Astrocyte (in vitro differentiated cells and primary cell): Measurements from ENCODE around the gene DNAJC5. TPM values are rescaled to one million over a fixed set of nuclear protein-coding genes. Genes with fewer than 3 reads are reported as not detected.
"Not testable (repeated sequence)": the region's sequence is repeated elsewhere in the genome, so short reads cannot be mapped to it uniquely, and the experiment has no call there.

Experiments used
- DNase-seq: peaks from one replicate; pipeline ENCODE4 v3.0.0-alpha.2; 2010; ENCODE audit warnings: low read depth
- FAIRE-seq: peaks from 2 replicates; lab custom pipeline; 2011; peaks lifted over from hg19 to GRCh38; lab: Jason Lieb, UNC
- H2AFZ ChIP-seq: 2 replicates; pipeline ENCODE4 v1.6.0; 2012; ENCODE audit warnings: low read depth, low read length, inconsistent platforms
- H3K27ac ChIP-seq: 2 replicates; pipeline ENCODE4 v1.5.1; 2011; ENCODE audit warnings: low read depth, low read length, inconsistent platforms
- H3K27me3 ChIP-seq: 2 replicates; pipeline ENCODE4 v1.6.0; 2011; ENCODE audit warnings: low read length, inconsistent platforms; ENCODE audit not compliant: insufficient read depth
- H3K36me3 ChIP-seq: 2 replicates; pipeline ENCODE4 v1.5.1; 2011; ENCODE audit warnings: low read length, inconsistent platforms; ENCODE audit not compliant: insufficient read depth
- H3K4me1 ChIP-seq: 2 replicates; pipeline ENCODE4 v1.5.1; 2011; ENCODE audit warnings: low read length, inconsistent platforms; ENCODE audit not compliant: insufficient read depth
- H3K4me2 ChIP-seq: 2 replicates; pipeline ENCODE4 v1.6.0; 2012; ENCODE audit warnings: low read length, inconsistent platforms
- H3K4me3 ChIP-seq: 2 replicates; pipeline ENCODE4 v1.5.1; 2011; ENCODE audit warnings: low read depth, mild to moderate bottlenecking, low read length, inconsistent platforms; ENCODE audit not compliant: insufficient read depth
- H3K79me2 ChIP-seq: 2 replicates; pipeline ENCODE4 v1.6.0; 2012; ENCODE audit warnings: mild to moderate bottlenecking, low read length, inconsistent platforms; ENCODE audit not compliant: insufficient read depth
- H3K9ac ChIP-seq: 2 replicates; pipeline ENCODE4 v1.6.0; 2012; ENCODE audit warnings: mild to moderate bottlenecking, low read length, inconsistent platforms
- H3K9me3 ChIP-seq: 2 replicates; pipeline ENCODE4 v1.5.1; 2012; ENCODE audit warnings: low read depth, mild to moderate bottlenecking, low read length, inconsistent platforms; ENCODE audit not compliant: insufficient read depth
- H4K20me1 ChIP-seq: 2 replicates; pipeline ENCODE4 v1.6.0; 2012; ENCODE audit warnings: low read length, inconsistent platforms; ENCODE audit not compliant: insufficient read depth
- H3K27ac Mint-ChIP-seq: one replicate; pipeline ENCODE4 v1.8.0; 2021; ENCODE audit warnings: mild to moderate bottlenecking, mixed read lengths; ENCODE audit not compliant: unreplicated experiment
- H3K27me3 Mint-ChIP-seq: one replicate; pipeline ENCODE4 v1.8.0; 2021; ENCODE audit warnings: low read depth, mixed read lengths; ENCODE audit not compliant: unreplicated experiment
- H3K36me3 Mint-ChIP-seq: one replicate; pipeline ENCODE4 v1.8.0; 2021; ENCODE audit warnings: low read depth, mixed read lengths; ENCODE audit not compliant: unreplicated experiment
- H3K4me1 Mint-ChIP-seq: one replicate; pipeline ENCODE4 v1.8.0; 2021; ENCODE audit warnings: low read depth, mixed read lengths; ENCODE audit not compliant: unreplicated experiment
- H3K4me3 Mint-ChIP-seq: one replicate; pipeline ENCODE4 v1.8.0; 2021; ENCODE audit warnings: mild to moderate bottlenecking, moderate library complexity, mixed read lengths; ENCODE audit not compliant: unreplicated experiment
- H3K9me3 Mint-ChIP-seq: one replicate; pipeline ENCODE4 v1.8.0; 2021; ENCODE audit warnings: mild to moderate bottlenecking, mixed read lengths; ENCODE audit not compliant: unreplicated experiment
- EZH2 ChIP-seq: IDR thresholded peaks from 2 replicates; pipeline ENCODE4 v1.6.1; 2012; ENCODE audit warnings: mild to moderate bottlenecking, low read length, inconsistent platforms; ENCODE audit not compliant: insufficient read depth
- total RNA-seq: library from RNA; stranded (reverse); gene quantifications from 2 replicates; pipeline ENCODE4 v1.2.1, GENCODE V29; 2021
- TF ChIP-seq, protein P1 (sequence below): IDR thresholded peaks from 2 replicates; pipeline ENCODE4 v1.5.1; 2011; ENCODE audit warnings: low read depth, mild to moderate bottlenecking, inconsistent platforms, low read length, moderate library complexity; ENCODE audit not compliant: insufficient read depth

The DNAJC5 gene
- total RNA-seq, 1 donor from 2014 or later = 64.6 TPM

GRCh38 chr20:63970714-63971431, 75.9 kb downstream of the DNAJC5 start:
- peaks cover 5% of the 10 kb centered on the region for H3K4me1 Mint-ChIP-seq
- TF ChIP-seq, protein P1, sequence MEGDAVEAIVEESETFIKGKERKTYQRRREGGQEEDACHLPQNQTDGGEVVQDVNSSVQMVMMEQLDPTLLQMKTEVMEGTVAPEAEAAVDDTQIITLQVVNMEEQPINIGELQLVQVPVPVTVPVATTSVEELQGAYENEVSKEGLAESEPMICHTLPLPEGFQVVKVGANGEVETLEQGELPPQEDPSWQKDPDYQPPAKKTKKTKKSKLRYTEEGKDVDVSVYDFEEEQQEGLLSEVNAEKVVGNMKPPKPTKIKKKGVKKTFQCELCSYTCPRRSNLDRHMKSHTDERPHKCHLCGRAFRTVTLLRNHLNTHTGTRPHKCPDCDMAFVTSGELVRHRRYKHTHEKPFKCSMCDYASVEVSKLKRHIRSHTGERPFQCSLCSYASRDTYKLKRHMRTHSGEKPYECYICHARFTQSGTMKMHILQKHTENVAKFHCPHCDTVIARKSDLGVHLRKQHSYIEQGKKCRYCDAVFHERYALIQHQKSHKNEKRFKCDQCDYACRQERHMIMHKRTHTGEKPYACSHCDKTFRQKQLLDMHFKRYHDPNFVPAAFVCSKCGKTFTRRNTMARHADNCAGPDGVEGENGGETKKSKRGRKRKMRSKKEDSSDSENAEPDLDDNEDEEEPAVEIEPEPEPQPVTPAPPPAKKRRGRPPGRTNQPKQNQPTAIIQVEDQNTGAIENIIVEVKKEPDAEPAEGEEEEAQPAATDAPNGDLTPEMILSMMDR = no peak
- TF ChIP-seq EZH2 = no peak
- H4K20me1 ChIP-seq = no peaks in the 10 kb centered on the region
- H3K27ac ChIP-seq = no peak overlapping the region
- peaks cover 2% of the 10 kb centered on the region for H3K36me3 ChIP-seq
- no peak overlapping the region for H3K4me3 ChIP-seq
- H3K9me3 Mint-ChIP-seq = no peaks in the 10 kb centered on the region
- no peaks in the 10 kb centered on the region for H3K27me3 ChIP-seq
- H3K79me2 ChIP-seq = peaks cover 24% of the 10 kb centered on the region
- H3K36me3 Mint-ChIP-seq = peaks cover 2% of the 10 kb centered on the region
- FAIRE-seq = no peak
- peak overlapping the region; percentile 65 for H3K4me3 Mint-ChIP-seq
- no peak overlapping the region for H3K27ac Mint-ChIP-seq
- H2AFZ ChIP-seq = no peak overlapping the region
- peaks cover 21% of the 10 kb centered on the region for H3K4me1 ChIP-seq
- no peak for DNase-seq
- peak overlapping the region; percentile 87 for H3K4me2 ChIP-seq
- H3K27me3 Mint-ChIP-seq = no peaks in the 10 kb centered on the region
- no peak overlapping the region for H3K9ac ChIP-seq
- peaks cover 24% of the 10 kb centered on the region for H3K9me3 ChIP-seq

DNA sequence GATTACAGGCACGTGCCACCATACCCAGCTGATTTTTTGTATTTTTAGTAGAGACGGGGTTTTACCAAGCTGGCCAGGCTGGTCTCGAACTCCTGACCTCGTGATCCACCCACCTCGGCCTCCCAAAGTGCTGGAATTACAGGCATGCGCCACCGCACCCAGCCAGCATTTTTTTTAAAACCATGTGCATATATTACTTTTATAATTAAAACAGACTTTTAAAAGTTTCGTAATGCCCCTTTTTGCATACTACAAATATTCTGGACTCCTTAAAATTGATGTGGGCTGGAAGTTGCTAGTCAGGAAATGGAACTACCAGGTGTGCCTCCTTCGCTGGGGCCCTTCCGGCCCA, 77.0 kb downstream of the DNAJC5 start:
- H3K27me3 ChIP-seq, H3K27me3 Mint-ChIP-seq, FAIRE-seq, H3K36me3 ChIP-seq, H3K27ac ChIP-seq, H3K9me3 Mint-ChIP-seq, H4K20me1 ChIP-seq, H3K4me2 ChIP-seq, H2AFZ ChIP-seq, H3K36me3 Mint-ChIP-seq, H3K9ac ChIP-seq, DNase-seq, H3K27ac Mint-ChIP-seq, H3K4me3 ChIP-seq, H3K4me1 Mint-ChIP-seq: not testable (repeated sequence)
- H3K4me1 ChIP-seq = peaks cover 21% of the 10 kb centered on the region
- peaks cover 23% of the 10 kb centered on the region for H3K79me2 ChIP-seq
- H3K9me3 ChIP-seq = peaks cover 14% of the 10 kb centered on the region
- H3K4me3 Mint-ChIP-seq = peak overlapping the region; percentile 57

DNA sequence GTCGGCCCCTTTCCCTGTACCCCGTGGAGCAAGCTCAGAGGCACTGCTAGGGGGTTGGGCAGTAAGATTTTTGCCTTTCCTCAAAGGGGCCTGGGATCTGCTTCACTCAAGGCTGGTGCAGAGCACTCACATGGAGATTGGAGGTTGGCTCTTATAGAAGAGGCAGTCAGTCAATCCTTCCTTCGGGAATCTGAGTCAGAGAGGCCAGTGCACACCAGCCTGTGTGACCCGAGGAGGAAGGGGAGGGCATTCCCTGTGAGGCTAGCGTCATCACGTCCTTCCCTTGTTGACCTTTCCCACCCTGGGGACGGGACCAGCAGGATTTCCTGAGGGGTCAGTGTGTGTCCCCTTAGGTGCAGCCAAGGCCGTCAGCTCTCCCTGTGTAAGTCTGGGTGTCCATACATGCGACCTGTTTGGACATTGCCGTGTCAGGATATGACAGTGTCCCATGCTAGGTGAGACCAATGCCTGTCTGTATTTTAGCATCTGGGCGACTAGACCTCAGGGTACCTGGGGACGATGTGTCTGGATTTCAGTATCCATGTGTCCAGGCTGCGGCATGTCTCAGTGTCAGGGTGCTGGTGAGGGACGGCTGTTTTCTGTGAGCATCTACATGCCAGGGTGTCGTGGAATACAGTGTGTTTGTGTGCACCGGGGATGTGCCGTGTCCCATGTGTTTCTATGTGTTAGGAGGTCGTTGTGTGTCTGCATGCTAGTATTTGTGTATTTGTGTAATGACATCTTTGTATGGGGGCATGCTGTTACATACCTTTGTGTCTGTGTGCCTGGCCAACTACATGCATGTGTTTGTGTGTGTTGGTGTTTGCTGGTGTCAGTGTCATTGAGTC, 77.6 kb downstream of the DNAJC5 start:
- no peak overlapping the region for H3K27ac ChIP-seq
- Mint-ChIP-seq H3K36me3 (peaks cover 2% of the 10 kb centered on the region), H3K27ac (no peak overlapping the region), H3K4me3 (peak overlapping the region; percentile 57), H3K4me1 (peaks cover 10% of the 10 kb centered on the region), H3K9me3 (no peaks in the 10 kb centered on the region), H3K27me3 (no peaks in the 10 kb centered on the region)
- no peak overlapping the region for H3K4me3 ChIP-seq
- no peak for DNase-seq
- peaks cover 2% of the 10 kb centered on the region for H3K36me3 ChIP-seq
- peaks cover 3% of the 10 kb centered on the region for H4K20me1 ChIP-seq
- H3K4me1 ChIP-seq = peaks cover 24% of the 10 kb centered on the region
- peaks cover 8% of the 10 kb centered on the region for H3K9me3 ChIP-seq
- H3K9ac ChIP-seq = no peak overlapping the region
- H2AFZ ChIP-seq = no peak overlapping the region
- no peak for FAIRE-seq
- H3K4me2 ChIP-seq = no peak overlapping the region
- H3K27me3 ChIP-seq = no peaks in the 10 kb centered on the region
- TF ChIP-seq, protein P1 = no peak
- TF ChIP-seq EZH2 = no peak
- peaks cover 17% of the 10 kb centered on the region for H3K79me2 ChIP-seq
